HG03354 (cell line): Measurements from ENCODE around the gene PNMA8B.
"Not testable (repeated sequence)": the region's sequence is repeated elsewhere in the genome, so short reads cannot be mapped to it uniquely, and the experiment has no call there.

Source experiments
- ATAC-seq: cut with Tn5 transposase; IDR thresholded peaks from one replicate; pipeline ENCODE4 v1.9.1; 2021; ENCODE audit warnings: mild to moderate bottlenecking; ENCODE audit not compliant: unreplicated experiment, poor library complexity, severe bottlenecking

PNMA8B gene, protein sequence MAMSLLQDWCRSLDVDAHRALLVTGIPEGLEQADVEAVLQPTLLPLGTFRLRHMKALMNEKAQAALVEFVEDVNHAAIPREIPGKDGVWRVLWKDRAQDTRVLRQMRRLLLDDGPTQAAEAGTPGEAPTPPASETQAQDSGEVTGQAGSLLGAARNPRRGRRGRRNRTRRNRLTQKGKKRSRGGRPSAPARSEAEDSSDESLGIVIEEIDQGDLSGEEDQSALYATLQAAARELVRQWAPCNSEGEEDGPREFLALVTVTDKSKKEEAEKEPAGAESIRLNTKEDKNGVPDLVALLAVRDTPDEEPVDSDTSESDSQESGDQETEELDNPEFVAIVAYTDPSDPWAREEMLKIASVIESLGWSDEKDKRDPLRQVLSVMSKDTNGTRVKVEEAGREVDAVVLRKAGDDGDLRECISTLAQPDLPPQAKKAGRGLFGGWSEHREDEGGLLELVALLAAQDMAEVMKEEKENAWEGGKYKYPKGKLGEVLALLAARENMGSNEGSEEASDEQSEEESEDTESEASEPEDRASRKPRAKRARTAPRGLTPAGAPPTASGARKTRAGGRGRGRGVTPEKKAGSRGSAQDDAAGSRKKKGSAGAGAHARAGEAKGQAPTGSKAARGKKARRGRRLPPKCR

DNA sequence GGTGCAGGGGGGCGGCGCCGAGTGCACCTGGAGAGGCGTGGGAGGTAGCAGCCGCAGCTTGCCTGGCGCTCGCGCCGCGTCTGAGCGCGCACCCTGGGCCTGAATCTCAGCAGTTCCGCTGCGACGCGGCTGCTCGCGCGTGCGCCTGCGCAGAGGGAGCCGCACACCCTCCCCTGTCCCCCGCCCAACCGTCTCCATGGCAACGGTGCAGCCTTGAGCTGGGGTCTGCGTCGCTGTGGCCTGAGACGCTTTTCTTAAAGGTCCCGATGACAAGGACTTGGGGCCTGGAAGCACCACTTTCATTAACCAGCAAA lies at the start of gene PNMA8B:
TSS of gene PNMA8B (minus strand) at position 82 of the 314 bp plus-strand sequence. CDS start 402 bp downstream, outside the sequence.
- no peak for ATAC-seq

GRCh38 chr19:46544651-46545050 lies 49.0 kb upstream of the PNMA8B start:
- ATAC-seq: no peak

- ATAC-seq: no peak
Observed at GRCh38 chr19:46542428-46543230, 47.0 kb upstream of the PNMA8B start.

DNA sequence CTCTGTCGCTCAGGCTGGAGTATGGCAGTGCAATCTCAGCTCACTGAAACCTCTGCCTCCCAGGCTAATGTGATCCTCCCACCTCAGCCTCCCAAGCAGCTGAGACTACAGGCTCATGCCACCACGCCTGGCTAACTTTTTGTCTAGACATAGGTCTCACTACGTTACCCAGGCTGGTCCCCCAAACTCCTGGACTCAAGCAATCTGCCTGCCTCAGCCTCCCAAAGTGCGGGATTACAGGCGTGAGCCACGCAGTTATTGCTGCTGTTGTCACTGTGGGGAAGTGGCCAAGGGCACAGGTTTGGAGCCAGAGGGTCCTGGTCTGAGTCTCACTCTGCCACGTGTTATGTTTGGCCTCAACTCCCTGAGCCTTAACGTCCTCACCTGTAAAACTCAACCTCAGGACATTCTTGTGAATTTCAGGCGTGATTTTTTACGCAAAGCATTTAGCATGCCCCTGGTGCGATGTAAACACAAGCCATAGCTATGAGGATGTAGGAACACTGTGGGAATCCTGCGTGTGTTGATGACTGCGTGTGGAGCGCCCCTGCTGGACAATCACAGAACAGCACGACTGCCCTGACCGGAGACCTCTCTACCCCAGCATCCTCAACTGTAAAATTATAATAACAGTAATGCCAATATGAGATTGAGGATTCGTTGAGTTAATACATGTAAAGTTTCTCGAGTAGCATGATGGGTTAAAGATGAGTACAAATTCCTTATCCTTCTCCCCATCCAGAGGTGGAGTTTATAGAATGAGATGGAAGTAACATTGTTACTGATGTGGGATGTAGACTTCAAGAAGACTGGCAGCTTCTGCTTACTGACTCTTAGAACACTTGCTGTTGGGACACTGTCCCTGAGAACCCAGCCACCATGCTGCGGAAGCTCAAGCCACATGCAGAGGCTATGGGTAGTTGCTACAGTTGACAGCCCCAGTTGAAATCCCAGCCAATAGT lies 41.8 kb upstream of the PNMA8B start:
- ATAC-seq: no peak

- no peak for ATAC-seq
Observed at GRCh38 chr19:46536391-46536790, 40.7 kb upstream of the PNMA8B start.

DNA sequence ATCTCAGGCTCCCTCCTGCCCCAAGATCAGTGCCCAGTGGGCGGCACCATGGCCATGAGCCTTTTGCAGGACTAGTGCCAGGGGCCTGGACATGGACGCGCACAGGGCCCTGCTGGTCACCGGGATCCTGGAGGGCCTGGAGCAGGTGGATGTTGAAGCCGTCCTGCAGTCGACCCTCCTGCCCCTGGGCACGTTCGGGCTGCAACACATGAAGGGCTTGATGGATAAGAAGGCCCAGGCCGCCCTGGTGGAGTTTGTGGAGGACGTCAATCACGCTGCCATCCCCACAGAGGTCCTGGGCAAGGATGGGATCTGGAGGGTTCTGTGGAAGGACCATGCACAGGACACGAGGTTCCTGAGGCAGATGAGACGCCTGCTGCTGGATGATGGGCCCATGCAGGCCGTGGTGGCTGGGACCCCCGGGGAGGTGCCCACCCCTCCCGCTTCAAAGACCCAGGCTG lies 38.0 kb upstream of the PNMA8B start:
- no peak for ATAC-seq

DNA sequence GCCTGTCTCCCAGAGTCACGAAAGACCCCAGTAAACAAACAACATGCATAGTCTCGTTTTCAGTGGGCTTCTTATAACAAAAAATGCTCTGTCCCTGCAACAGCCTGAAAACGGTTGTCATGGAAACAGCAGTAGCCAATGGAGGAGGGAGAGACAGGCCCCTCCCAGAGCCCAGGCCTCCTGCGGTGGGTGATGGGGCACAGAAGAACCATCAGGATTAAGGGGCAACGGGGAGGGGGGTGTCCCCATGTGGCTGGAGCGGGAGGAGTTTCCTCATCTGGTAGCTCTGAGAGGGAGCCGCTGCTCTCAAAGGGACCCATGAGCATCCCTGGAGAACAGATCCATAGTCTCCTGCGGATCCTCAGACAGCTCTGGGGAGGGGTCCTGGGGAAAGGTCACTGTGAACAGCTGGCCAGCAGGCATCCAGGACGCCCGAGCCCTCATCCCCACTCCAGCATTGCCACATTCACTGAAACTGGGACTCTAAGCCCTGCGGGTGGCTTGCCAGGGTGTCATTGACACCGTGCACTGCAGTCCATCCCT lies 37.5 kb upstream of the PNMA8B start:
- no peak for ATAC-seq

- ATAC-seq: no peak
Observed at GRCh38 chr19:46530636-46531035, 35.0 kb upstream of the PNMA8B start.

- ATAC-seq: no peak
Observed at GRCh38 chr19:46529622-46530451, 34.2 kb upstream of the PNMA8B start.

- ATAC-seq: no peak
Observed at GRCh38 chr19:46528601-46529590, 33.2 kb upstream of the PNMA8B start.

- ATAC-seq: not testable (repeated sequence)
Observed at GRCh38 chr19:46526801-46527200, 31.1 kb upstream of the PNMA8B start.

DNA sequence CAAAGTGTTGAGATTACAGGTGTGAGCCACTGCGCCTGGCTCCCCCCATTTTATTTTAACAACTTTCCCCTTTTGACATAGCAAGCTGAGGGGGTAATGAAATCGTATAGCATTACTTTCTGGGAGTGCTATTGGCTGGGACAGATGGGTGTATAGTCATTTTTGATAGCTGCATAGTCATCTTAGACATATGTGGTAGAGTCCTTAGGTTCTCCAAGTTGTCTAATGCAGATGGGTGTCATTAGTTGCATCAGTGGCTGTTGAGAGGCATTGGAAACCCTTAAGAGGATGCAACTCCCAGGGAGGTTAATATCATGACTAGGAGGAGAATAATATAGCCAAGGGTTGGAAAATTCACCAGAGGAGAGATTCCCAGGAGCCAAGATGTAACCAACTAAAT lies 28.6 kb upstream of the PNMA8B start:
- no peak for ATAC-seq

DNA sequence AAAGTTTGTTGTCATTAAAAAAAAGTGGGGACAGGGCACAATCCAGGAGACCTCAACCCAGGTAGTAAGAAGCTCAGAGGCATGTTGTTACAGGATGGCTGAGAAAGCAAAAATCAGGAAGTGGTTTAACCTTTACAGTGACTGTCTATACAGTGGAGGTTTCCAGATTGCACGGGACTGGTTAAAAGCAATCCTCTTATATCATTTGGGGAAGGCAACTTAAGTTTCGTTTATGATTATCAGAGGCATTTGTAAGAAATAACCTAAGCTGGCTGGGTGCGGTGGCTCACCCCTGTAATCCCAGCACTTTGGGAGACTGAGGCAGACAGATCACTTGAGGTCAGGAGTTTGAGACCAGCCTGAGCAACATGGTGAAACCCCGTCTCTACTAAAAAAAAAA lies 27.3 kb upstream of the PNMA8B start:
- not testable (repeated sequence) for ATAC-seq

GRCh38 chr19:46521241-46521868 lies 25.7 kb upstream of the PNMA8B start:
- ATAC-seq: no peak

GRCh38 chr19:46520616-46521015 lies 24.9 kb upstream of the PNMA8B start:
- ATAC-seq: no peak

DNA sequence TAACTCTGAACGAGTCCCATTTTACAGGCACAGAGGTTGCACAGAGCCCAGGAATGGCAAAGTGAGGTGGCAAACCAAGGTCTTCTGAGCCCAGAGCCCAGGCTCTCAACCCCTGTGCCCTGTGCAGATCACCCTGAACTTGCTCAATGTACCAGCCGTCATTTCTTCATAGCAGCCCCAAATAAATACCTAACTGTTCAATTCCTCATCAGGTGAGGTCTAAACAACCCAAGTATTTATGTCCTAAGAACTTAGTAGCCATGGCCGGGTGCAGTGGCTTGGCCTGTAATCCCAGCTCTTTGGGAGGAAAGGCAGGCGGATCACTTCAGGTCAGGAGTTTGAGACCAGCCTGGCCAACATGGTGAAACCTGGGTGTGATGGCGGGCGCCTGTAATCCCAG lies 21.8 kb upstream of the PNMA8B start:
- no peak for ATAC-seq

DNA sequence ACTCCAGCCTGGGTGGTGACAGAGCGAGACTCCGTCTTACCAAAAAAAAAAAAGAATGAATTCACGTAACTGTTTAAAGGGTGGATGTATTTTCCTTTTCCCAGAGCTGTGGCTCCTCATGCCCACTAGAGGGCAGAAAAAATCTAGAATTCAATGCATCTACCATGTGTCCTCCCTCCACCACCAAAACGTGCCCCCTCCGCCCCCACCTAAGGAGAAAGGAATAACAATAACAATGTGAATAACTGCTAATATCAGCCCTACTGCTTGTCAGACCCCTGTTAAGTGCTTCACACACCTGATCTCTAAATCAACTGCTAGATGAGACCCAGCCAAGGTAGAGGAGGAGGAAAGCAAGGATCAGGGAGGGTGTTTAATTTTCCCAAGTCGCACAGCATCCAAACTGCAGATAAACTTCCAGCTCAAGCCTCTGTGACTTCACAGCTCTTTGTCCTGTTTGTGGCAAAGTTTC lies 20.2 kb upstream of the PNMA8B start:
- no peak for ATAC-seq
